H9 (cell line): ENCODE results near the gene ARPC5L. TPM values are rescaled to one million over a fixed set of nuclear protein-coding genes. Genes with fewer than 3 reads are reported as not detected.

Experiments used
- DNase-seq: peaks from one replicate; pipeline ENCODE4 v3.0.0-alpha.2; 2017
- H2AFZ ChIP-seq: one replicate; pipeline ENCODE4 v1.6.1; 2013; ENCODE audit warnings: mild to moderate bottlenecking, low read length, control low read depth, moderate library complexity
- H2AK5ac ChIP-seq: 2 replicates; pipeline ENCODE4 v1.6.1; 2013; ENCODE audit warnings: low read length, control low read depth, mixed read lengths; ENCODE audit not compliant: insufficient read length
- H2BK120ac ChIP-seq: one replicate; pipeline ENCODE4 v1.6.1; 2013; ENCODE audit warnings: low read depth, mild to moderate bottlenecking, low read length, control low read depth, inconsistent platforms; ENCODE audit not compliant: poor library complexity, severe bottlenecking
- H2BK12ac ChIP-seq: 2 replicates; pipeline ENCODE4 v1.6.1; 2013; ENCODE audit warnings: low read length, control low read depth, mixed read lengths, low read depth; ENCODE audit not compliant: insufficient read length
- H2BK15ac ChIP-seq: 2 replicates; pipeline ENCODE4 v1.6.1; 2013; ENCODE audit warnings: low read depth, low read length, control low read depth
- H2BK20ac ChIP-seq: one replicate; pipeline ENCODE4 v1.6.1; 2013; ENCODE audit warnings: low read depth, mild to moderate bottlenecking, low read length, control low read depth, inconsistent platforms; ENCODE audit not compliant: poor library complexity, severe bottlenecking
- H2BK5ac ChIP-seq: 2 replicates; pipeline ENCODE4 v1.6.1; 2013; ENCODE audit warnings: low read length, control low read depth, mixed read lengths; ENCODE audit not compliant: insufficient read length
- H3K14ac ChIP-seq: 2 replicates; pipeline ENCODE4 v1.6.1; 2013; ENCODE audit warnings: low read length, control low read depth; ENCODE audit not compliant: insufficient read depth
- H3K18ac ChIP-seq: 2 replicates; pipeline ENCODE4 v1.6.1; 2013; ENCODE audit warnings: low read depth, mild to moderate bottlenecking, mixed read lengths, low read length, control low read depth; ENCODE audit not compliant: insufficient read length
- H3K23ac ChIP-seq: 2 replicates; pipeline ENCODE4 v1.6.1; 2013; ENCODE audit warnings: low read length, control low read depth, mixed read lengths, low read depth; ENCODE audit not compliant: insufficient read length
- H3K23me2 ChIP-seq: 2 replicates; pipeline ENCODE4 v1.6.1; 2013; ENCODE audit warnings: low read depth, mild to moderate bottlenecking, mixed read lengths, low read length, control low read depth; ENCODE audit not compliant: insufficient read length, poor library complexity, severe bottlenecking
- H3K27ac ChIP-seq: 2 replicates; pipeline ENCODE4 v1.5.1; 2013; ENCODE audit warnings: low read length, control low read depth, mixed read lengths, low read depth; ENCODE audit not compliant: insufficient read length
- H3K27me3 ChIP-seq: 2 replicates; pipeline ENCODE4 v1.6.1; 2013; ENCODE audit warnings: low read length, control low read depth, inconsistent platforms; ENCODE audit not compliant: insufficient read depth
- H3K4ac ChIP-seq: 2 replicates; pipeline ENCODE4 v1.6.1; 2013; ENCODE audit warnings: low read depth, mild to moderate bottlenecking, control low read depth, inconsistent platforms, low read length, moderate library complexity
- H3K4me1 ChIP-seq: 2 replicates; pipeline ENCODE4 v1.6.1; 2013; ENCODE audit warnings: low read length, control low read depth, inconsistent platforms; ENCODE audit not compliant: insufficient read depth
- H3K4me2 ChIP-seq: 2 replicates; pipeline ENCODE4 v1.6.1; 2013; ENCODE audit warnings: low read length, control low read depth, mixed read lengths; ENCODE audit not compliant: insufficient read length, insufficient read depth
- H3K56ac ChIP-seq: 2 replicates; pipeline ENCODE4 v1.6.1; 2013; ENCODE audit warnings: low read depth, mild to moderate bottlenecking, mixed read lengths, low read length, control low read depth; ENCODE audit not compliant: insufficient read length
- H3K79me1 ChIP-seq: 2 replicates; pipeline ENCODE4 v1.6.1; 2013; ENCODE audit warnings: low read depth, mild to moderate bottlenecking, moderate library complexity, low read length, control low read depth, inconsistent platforms; ENCODE audit not compliant: insufficient read depth, poor library complexity, severe bottlenecking
- H3K79me2 ChIP-seq: 2 replicates; pipeline ENCODE4 v1.6.1; 2013; ENCODE audit warnings: low read length, control low read depth, inconsistent platforms; ENCODE audit not compliant: insufficient read depth
- H3K9ac ChIP-seq: 2 replicates; pipeline ENCODE4 v1.6.1; 2013; ENCODE audit warnings: low read length, control low read depth, mixed read lengths; ENCODE audit not compliant: insufficient read length; ENCODE audit errors: extremely low read depth
- H3K9me3 ChIP-seq: one replicate; pipeline ENCODE4 v1.6.1; 2013; ENCODE audit warnings: low read depth, low read length, inconsistent platforms; ENCODE audit not compliant: control insufficient read depth
- H3T11ph ChIP-seq: one replicate; pipeline ENCODE4 v1.6.1; 2013; ENCODE audit warnings: mild to moderate bottlenecking, low read length, control low read depth, inconsistent platforms
- H4K20me1 ChIP-seq: one replicate; pipeline ENCODE4 v1.6.1; 2013; ENCODE audit not compliant: control insufficient read depth, insufficient read length, insufficient read depth
- H4K5ac ChIP-seq: 2 replicates; pipeline ENCODE4 v1.6.1; 2013; ENCODE audit warnings: low read depth, mild to moderate bottlenecking, mixed read lengths, low read length, control low read depth; ENCODE audit not compliant: insufficient read length
- H4K8ac ChIP-seq: replicated peaks from 2 replicates; pipeline ENCODE4 v1.6.1; 2013; ENCODE audit warnings: low read length, control low read depth, mixed read lengths, low read depth; ENCODE audit not compliant: insufficient read length
- H4K91ac ChIP-seq: 2 replicates; pipeline ENCODE4 v1.6.1; 2013; ENCODE audit warnings: low read depth, mild to moderate bottlenecking, moderate library complexity, mixed read lengths, low read length, control low read depth; ENCODE audit not compliant: insufficient read length
- H3K27ac Mint-ChIP-seq, 3 experiments: 2 replicates in 2 of 3; 3 replicates in 1 of 3; pipeline ENCODE4 v1.8.0; 2020 to 2021; ENCODE audit warnings: mixed read lengths in 3 of 3, mild to moderate bottlenecking in 1 of 3, moderate library complexity in 1 of 3
- H3K27me3 Mint-ChIP-seq: 2 replicates; pipeline ENCODE4 v1.8.0; 2021; ENCODE audit warnings: low read depth, mild to moderate bottlenecking, moderate library complexity, mixed read lengths
- H3K36me3 Mint-ChIP-seq, 3 experiments: 2 replicates in 2 of 3; 3 replicates in 1 of 3; pipeline ENCODE4 v1.8.0; 2020 to 2021; ENCODE audit warnings: low read depth in 3 of 3, mixed read lengths in 3 of 3; ENCODE audit not compliant: insufficient read depth in 1 of 3
- H3K4me1 Mint-ChIP-seq, 2 experiments: 2 replicates each; pipeline ENCODE4 v1.8.0; 2020; ENCODE audit warnings: mixed read lengths in 2 of 2
- H3K4me3 Mint-ChIP-seq, 2 experiments: 2 replicates in 1 of 2; 3 replicates in 1 of 2; pipeline ENCODE4 v1.8.0; 2020 to 2021; ENCODE audit warnings: mild to moderate bottlenecking in 2 of 2, mixed read lengths in 2 of 2, moderate library complexity in 1 of 2
- H3K9me3 Mint-ChIP-seq, 2 experiments: 2 replicates in 1 of 2; 3 replicates in 1 of 2; pipeline ENCODE4 v1.8.0; 2020; ENCODE audit warnings: mild to moderate bottlenecking in 2 of 2, mixed read lengths in 2 of 2, moderate library complexity in 1 of 2
- CTCF ChIP-seq: fragments of 200-600 bp; sonication (generic); conservative IDR thresholded peaks from 3 replicates; pipeline ENCODE4 v1.8.0; 2021; ENCODE audit warnings: antibody characterized with exemption, mild to moderate bottlenecking
- WGBS: extraction: QIAGEN DNeasy Blood & Tissue Kit; methylation state at CpG from one replicate; pipeline ENCODE4 v1.1.7; 2013; ENCODE audit warnings: missing lambda C conversion rate, low lambda C conversion rate, mixed read lengths; ENCODE audit not compliant: insufficient read length; ENCODE audit errors: extremely low coverage; 5-methylcytosine and 5-hydroxymethylcytosine counted together
- total RNA-seq: library from RNA; stranded (reverse); gene quantifications from 2 replicates; pipeline ENCODE4 v1.2.1, GENCODE V29; 2021

Gene ARPC5L
- total RNA-seq, 1 experiment from 2014 or later, result 67.7 TPM

- Histone ChIP-seq H3T11ph (no peak overlapping the region), H3K14ac (no peak overlapping the region), H3K56ac (no peak overlapping the region), H3K23me2 (no peaks in the 10 kb centered on the region), H4K8ac (no peak overlapping the region), H3K4me1 (no peaks in the 10 kb centered on the region), H3K9me3 (no peaks in the 10 kb centered on the region), H3K9ac (no peak overlapping the region), H4K5ac (no peak overlapping the region), H3K18ac (no peak overlapping the region), H2AFZ (no peak overlapping the region), H2AK5ac (no peak overlapping the region), H4K20me1 (no peaks in the 10 kb centered on the region), H3K79me1 (no peaks in the 10 kb centered on the region), H3K4ac (no peak overlapping the region), H3K4me2 (no peak overlapping the region), H2BK120ac (no peak overlapping the region), H3K23ac (no peak overlapping the region), H3K79me2 (no peaks in the 10 kb centered on the region), H2BK15ac (no peak overlapping the region), H4K91ac (no peak overlapping the region), H3K27ac (no peak overlapping the region), H2BK12ac (no peak overlapping the region), H2BK5ac (no peak overlapping the region), H3K27me3 (no peaks in the 10 kb centered on the region), H2BK20ac (no peak overlapping the region)
- H3K36me3 Mint-ChIP-seq, result peaks cover 0 to 13% (median 6%) of the 10 kb centered on the region in 3 experiments; a peak in 3 of 7 replicates
- TF ChIP-seq CTCF, result no peak
- H3K4me1 Mint-ChIP-seq, result no peaks in the 10 kb centered on the region
- no peak for DNase-seq
- H3K4me3 Mint-ChIP-seq, result no peak overlapping the region
- no peaks in the 10 kb centered on the region for H3K9me3 Mint-ChIP-seq
- no peaks in the 10 kb centered on the region for H3K27me3 Mint-ChIP-seq
- WGBS, result no CpG with 5 or more reads among the region's 2 CpGs
- no peak overlapping the region for H3K27ac Mint-ChIP-seq
Observed at GRCh38 chr9:124913378-124913777, 51.4 kb downstream of the ARPC5L start.
